GM12892 (cell line): Measurements from ENCODE around the gene TOR4A.

ENCODE experiments used
- POLR2A ChIP-seq: IDR thresholded peaks from 2 replicates; pipeline ENCODE4 v1.6.1; 2011; ENCODE audit warnings: low read depth, low read length, control low read depth
- POLR2AphosphoS5 ChIP-seq: IDR thresholded peaks from 2 replicates; pipeline ENCODE4 v1.6.1; 2011; ENCODE audit warnings: low read depth, low read length, control low read depth

DNA sequence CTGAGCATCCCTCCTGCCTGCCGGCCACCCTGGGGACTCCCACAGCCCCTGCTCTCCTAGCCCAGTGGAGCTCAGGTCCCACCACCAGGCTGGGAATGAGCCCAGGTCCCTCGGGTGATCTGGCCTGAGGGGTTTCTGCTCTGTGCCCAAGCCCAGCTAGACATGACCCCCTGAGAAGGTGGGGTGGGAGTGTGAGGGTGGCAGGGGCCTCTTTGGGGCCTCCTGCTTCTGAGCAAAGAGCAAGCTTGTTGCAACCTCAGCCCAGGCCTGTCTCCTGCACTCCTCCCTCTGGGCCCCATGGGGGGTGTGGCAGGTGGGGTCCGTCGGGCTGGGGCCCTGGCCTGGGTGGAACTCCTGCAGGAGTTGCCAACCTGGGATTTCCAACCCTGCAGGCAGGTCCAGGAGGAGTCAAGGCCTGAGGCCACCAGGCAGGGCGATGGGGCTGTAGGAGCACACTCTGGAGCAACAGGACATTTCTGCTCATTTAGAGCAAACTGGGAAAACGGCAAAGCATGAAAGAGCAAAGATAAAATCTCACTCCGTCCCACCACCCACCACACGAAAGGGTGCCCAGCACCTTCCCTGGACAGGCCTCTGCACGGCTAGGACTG is 35.9 kb downstream of the TOR4A start:
- TF ChIP-seq POLR2AphosphoS5 (no peak), POLR2A (no peak)
